Activated T-helper 1 cell treated with anti-CD3 and anti-CD28 coated beads, Interleukin-12 subunit alpha, Interleukin-12 subunit beta, Interleukin-2, Interleukin-4 antibody, amounts not matched to agents 30 ng/mL and 10 ng/mL and 1 ng/mL, durations not matched to agents 14 hours and 24 hours and 36 hours (primary cell): Measurements from ENCODE around the gene TRAK1. TPM values are rescaled to one million over a fixed set of nuclear protein-coding genes. Genes with fewer than 3 reads are reported as not detected.

Experiments
- DNase-seq: peaks from one replicate; pipeline ENCODE4 v3.0.0; 2021; ENCODE audit warnings: low spot score
- H3K27ac Mint-ChIP-seq: one replicate; pipeline ENCODE4 v1.8.0; 2021; ENCODE audit warnings: mild to moderate bottlenecking, mixed read lengths
- H3K27me3 Mint-ChIP-seq: one replicate; pipeline ENCODE4 v1.8.0; 2022; ENCODE audit warnings: mild to moderate bottlenecking, moderate library complexity, mixed read lengths; ENCODE audit not compliant: insufficient read depth
- H3K36me3 Mint-ChIP-seq: one replicate; pipeline ENCODE4 v1.8.0; 2021; ENCODE audit warnings: low read depth, mixed read lengths
- H3K4me1 Mint-ChIP-seq: one replicate; pipeline ENCODE4 v1.8.0; 2021; ENCODE audit warnings: low read depth, mixed read lengths
- H3K4me3 Mint-ChIP-seq: one replicate; pipeline ENCODE4 v1.8.0; 2021; ENCODE audit warnings: mild to moderate bottlenecking, moderate library complexity, mixed read lengths
- H3K9me3 Mint-ChIP-seq: one replicate; pipeline ENCODE4 v1.8.0; 2021; ENCODE audit warnings: mixed read lengths
- intact Hi-C: fragments of 100-400 bp; cut with micrococcal nuclease; formaldehyde crosslinking; loops from one replicate; pipeline ENCODE4 v1.15.1; 2024
- total RNA-seq: library from RNA; stranded (reverse); gene quantifications from 2 replicates; pipeline ENCODE4 v1.2.3, GENCODE V29; 2022

The TRAK1 gene
- total RNA-seq, 1 donor from 2014 or later = 32.6 TPM

DNA sequence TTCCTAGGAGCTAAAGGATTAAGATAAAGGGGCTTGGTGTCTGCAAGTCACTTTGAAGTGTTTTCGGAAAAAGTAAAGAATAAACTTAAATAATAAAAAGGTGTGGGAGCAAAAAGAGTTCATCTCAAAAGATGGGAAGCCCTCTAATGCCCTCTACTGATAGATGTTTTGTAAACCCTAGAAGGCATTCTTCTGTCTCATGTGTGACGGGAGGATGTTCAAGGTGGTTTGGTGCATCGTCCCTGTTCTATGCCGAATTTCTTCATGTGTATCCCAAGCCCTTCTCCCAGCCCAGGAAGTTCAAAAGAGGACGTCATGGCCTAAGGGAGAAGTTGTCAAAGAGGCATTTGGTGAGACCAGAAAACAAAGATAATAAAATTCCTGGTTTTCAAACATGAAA lies 137.6 kb downstream of the TRAK1 start:
- peaks cover 6% of the 10 kb centered on the region for H3K27me3 Mint-ChIP-seq
- H3K27ac Mint-ChIP-seq = no peak overlapping the region
- H3K36me3 Mint-ChIP-seq = peaks cover 8% of the 10 kb centered on the region
- no peaks in the 10 kb centered on the region for H3K9me3 Mint-ChIP-seq
- no peak overlapping the region for H3K4me3 Mint-ChIP-seq
- no peak for DNase-seq
- no peaks in the 10 kb centered on the region for H3K4me1 Mint-ChIP-seq
- intact Hi-C loops = no loop called here

- Mint-ChIP-seq H3K36me3 (peaks cover 5% of the 10 kb centered on the region), H3K27me3 (peaks cover 6% of the 10 kb centered on the region), H3K4me1 (no peaks in the 10 kb centered on the region), H3K9me3 (no peaks in the 10 kb centered on the region), H3K27ac (no peak overlapping the region), H3K4me3 (no peak overlapping the region)
- no peak for DNase-seq
- intact Hi-C loops = no loop called here
Observed at GRCh38 chr3:42229266-42229941, 138.2 kb downstream of the TRAK1 start.

DNA sequence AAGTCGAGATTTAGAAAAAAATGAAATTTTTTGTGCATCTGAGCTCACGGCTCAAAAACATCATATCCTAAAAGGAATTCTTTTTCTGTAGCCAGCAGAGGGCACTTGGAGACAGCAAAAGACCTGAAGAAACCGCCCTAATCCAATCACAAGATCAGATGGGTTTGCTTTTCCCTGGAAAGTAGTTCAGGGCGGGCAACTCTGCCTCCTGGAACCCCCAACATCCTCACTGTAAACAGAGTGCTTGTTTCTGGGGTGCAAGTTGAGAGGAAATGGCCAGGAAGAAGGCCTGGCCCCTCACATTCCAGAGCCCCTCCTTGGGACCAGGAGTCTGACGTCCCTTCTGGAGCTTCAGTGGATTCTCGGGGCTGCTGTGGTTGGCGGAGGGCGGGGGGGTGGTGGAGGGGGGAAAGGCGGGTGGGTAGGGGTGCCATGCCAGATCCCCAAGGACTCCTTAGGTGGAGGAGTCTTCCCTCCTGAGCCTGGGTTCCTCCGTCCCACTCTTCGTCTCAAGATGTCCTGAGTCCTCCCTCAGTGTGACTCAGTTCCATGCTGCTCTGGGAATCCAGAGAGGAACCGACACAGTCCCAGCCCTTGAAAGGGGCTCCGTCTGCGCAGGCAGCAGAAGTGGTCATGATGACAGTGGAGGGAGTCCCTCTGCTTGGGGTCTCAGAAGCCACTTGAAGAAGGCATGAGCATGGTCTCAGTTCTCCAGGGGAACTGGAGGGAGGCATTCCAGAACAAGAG lies 139.0 kb downstream of the TRAK1 start:
- intact Hi-C loops = loop anchor here (1.0 kb wide), 1 partner anchor 213 kb away; no protein-coding TSS in a partner anchor
- no peak for DNase-seq
- no peaks in the 10 kb centered on the region for H3K9me3 Mint-ChIP-seq
- no peak overlapping the region for H3K27ac Mint-ChIP-seq
- H3K4me1 Mint-ChIP-seq = no peaks in the 10 kb centered on the region
- peaks cover 3% of the 10 kb centered on the region for H3K36me3 Mint-ChIP-seq
- H3K4me3 Mint-ChIP-seq = no peak overlapping the region
- H3K27me3 Mint-ChIP-seq = peaks cover 6% of the 10 kb centered on the region

DNA sequence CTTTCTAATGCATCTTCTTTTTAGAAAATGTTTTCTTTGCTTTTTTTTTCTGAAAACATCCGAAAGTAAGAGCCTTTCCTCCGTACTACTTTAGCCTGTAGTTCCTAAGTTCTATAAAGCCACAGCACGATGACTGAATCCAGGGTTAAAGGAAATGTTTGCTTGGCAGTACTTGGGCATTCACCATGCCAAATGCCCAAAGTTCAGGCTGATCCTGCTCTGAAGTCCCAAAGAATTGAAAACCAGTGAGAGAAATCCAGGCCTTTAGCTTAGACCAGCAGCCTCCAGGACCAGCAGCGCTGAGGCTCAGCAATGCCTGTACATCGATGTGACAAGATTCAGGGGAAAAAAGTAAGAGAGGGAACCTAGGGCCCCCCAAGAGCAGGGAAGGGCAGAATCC lies 139.7 kb downstream of the TRAK1 start:
- H3K27ac Mint-ChIP-seq = no peak overlapping the region
- DNase-seq = no peak
- H3K27me3 Mint-ChIP-seq = peaks cover 10% of the 10 kb centered on the region
- no peak overlapping the region for H3K4me3 Mint-ChIP-seq
- no peaks in the 10 kb centered on the region for H3K36me3 Mint-ChIP-seq
- intact Hi-C loops = loop anchor here (1.0 kb wide), 1 partner anchor 212 kb away; no protein-coding TSS in a partner anchor
- H3K4me1 Mint-ChIP-seq = no peaks in the 10 kb centered on the region
- H3K9me3 Mint-ChIP-seq = no peaks in the 10 kb centered on the region

- H3K4me3 Mint-ChIP-seq = no peak overlapping the region
Observed at GRCh38 chr3:42235532-42235931, 144.4 kb downstream of the TRAK1 start.

DNA sequence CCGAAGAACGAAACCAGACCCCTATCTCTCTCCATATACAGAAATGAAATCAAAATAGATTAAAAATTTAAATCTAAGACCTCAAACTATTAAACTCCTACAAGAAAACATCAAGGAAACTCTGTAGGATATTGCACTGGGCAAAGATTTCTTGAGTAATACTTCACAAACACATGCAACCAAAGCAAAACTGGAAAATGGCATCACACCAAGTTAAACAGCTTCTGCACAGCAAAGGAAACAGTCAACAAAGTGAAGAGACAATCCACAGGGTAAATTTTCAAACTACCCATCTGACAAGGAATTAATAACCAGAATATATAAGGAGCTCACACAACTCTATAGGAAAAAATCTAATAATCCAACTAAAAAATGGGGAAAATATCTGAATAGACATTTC lies 145.5 kb downstream of the TRAK1 start:
- H3K27ac Mint-ChIP-seq = no peak overlapping the region

More at GRCh38 chr3:42235532-42235931, 144.4 kb downstream of the TRAK1 start:
- no peak for DNase-seq
- no peaks in the 10 kb centered on the region for H3K36me3 Mint-ChIP-seq
- H3K27me3 Mint-ChIP-seq = peaks cover 17% of the 10 kb centered on the region
- intact Hi-C loops = no loop called here
- peaks cover 14% of the 10 kb centered on the region for H3K9me3 Mint-ChIP-seq
- no peaks in the 10 kb centered on the region for H3K4me1 Mint-ChIP-seq
- H3K27ac Mint-ChIP-seq = no peak overlapping the region

GRCh38 chr3:42246091-42246490 lies 154.9 kb downstream of the TRAK1 start:
- H3K27me3 Mint-ChIP-seq = peaks cover 31% of the 10 kb centered on the region
- DNase-seq = no peak
- no peak overlapping the region for H3K27ac Mint-ChIP-seq
- intact Hi-C loops = loop anchor here (10.0 kb wide), 1 partner anchor 639 kb away; no protein-coding TSS in a partner anchor
- peaks cover 9% of the 10 kb centered on the region for H3K4me1 Mint-ChIP-seq
- H3K36me3 Mint-ChIP-seq = no peaks in the 10 kb centered on the region
- H3K4me3 Mint-ChIP-seq = no peak overlapping the region
- no peaks in the 10 kb centered on the region for H3K9me3 Mint-ChIP-seq

More for the DNA sequence above, 145.5 kb downstream of the TRAK1 start:
- Mint-ChIP-seq H3K4me1 (no peaks in the 10 kb centered on the region), H3K4me3 (no peak overlapping the region), H3K27me3 (peaks cover 14% of the 10 kb centered on the region), H3K36me3 (no peaks in the 10 kb centered on the region), H3K9me3 (peaks cover 14% of the 10 kb centered on the region)
- DNase-seq = no peak
- intact Hi-C loops = no loop called here

- Mint-ChIP-seq H3K4me3 (no peak overlapping the region), H3K27me3 (peaks cover 33% of the 10 kb centered on the region), H3K36me3 (no peaks in the 10 kb centered on the region), H3K9me3 (no peaks in the 10 kb centered on the region), H3K27ac (no peak overlapping the region), H3K4me1 (peaks cover 9% of the 10 kb centered on the region)
- intact Hi-C loops = loop anchor here (1.0 to 10.0 kb wide), 3 partner anchors 196 to 637 kb away; no protein-coding TSS in a partner anchor
- peak; percentile 30 for DNase-seq
Observed at GRCh38 chr3:42247576-42248027, 156.4 kb downstream of the TRAK1 start.

DNA sequence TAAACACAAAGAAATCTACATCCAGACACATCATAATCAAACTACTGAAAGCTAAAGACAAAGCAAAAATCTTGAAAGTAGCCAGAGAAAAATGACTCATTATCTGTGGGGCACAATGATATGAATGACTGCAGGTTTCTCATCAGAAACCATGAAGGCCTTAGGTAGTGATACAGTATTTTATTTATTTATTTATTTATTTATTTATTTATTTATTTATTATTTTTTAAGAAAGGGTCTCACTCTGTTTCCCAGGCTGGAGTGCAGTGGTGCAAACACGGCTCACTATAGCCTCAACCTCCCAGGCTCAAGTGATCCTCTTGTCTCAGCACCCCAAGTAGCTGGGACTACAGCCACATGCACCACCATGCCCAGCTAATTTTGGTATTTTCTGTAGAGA lies 159.6 kb downstream of the TRAK1 start:
- H3K27me3 Mint-ChIP-seq = peaks cover 36% of the 10 kb centered on the region
- intact Hi-C loops = no loop called here
- H3K27ac Mint-ChIP-seq = no peak overlapping the region
- H3K4me1 Mint-ChIP-seq = peaks cover 9% of the 10 kb centered on the region
- no peak overlapping the region for H3K4me3 Mint-ChIP-seq
- no peaks in the 10 kb centered on the region for H3K9me3 Mint-ChIP-seq
- no peak for DNase-seq
- H3K36me3 Mint-ChIP-seq = no peaks in the 10 kb centered on the region

DNA sequence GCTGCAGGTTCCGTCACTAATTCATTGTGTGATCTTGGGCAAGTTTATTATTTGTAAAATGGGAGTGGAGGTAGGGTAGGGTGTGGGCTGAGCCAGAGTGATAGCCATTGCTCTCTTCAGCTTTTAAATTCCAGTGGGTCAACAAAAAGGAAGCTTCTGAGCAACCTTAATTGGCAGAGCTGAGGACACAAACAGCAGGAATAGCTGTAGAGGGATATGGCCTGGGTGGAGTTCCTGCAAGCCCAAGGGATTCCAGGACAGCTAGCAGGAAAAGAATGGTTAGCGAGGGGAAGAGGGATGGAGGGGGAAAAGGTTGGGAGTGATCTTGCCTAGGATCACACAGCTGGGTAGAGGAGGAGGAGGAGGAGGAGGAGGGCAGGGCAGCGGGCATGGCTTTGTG lies 163.4 kb downstream of the TRAK1 start:
- H3K4me1 Mint-ChIP-seq = peaks cover 5% of the 10 kb centered on the region
- peaks cover 10% of the 10 kb centered on the region for H3K27me3 Mint-ChIP-seq
- H3K9me3 Mint-ChIP-seq = no peaks in the 10 kb centered on the region
- H3K4me3 Mint-ChIP-seq = no peak overlapping the region
- DNase-seq = no peak
- intact Hi-C loops = no loop called here
- no peaks in the 10 kb centered on the region for H3K36me3 Mint-ChIP-seq
- no peak overlapping the region for H3K27ac Mint-ChIP-seq

GRCh38 chr3:42256135-42256819 lies 165.1 kb downstream of the TRAK1 start:
- Mint-ChIP-seq H3K4me3 (no peak overlapping the region), H3K27me3 (peaks cover 11% of the 10 kb centered on the region), H3K27ac (no peak overlapping the region), H3K36me3 (no peaks in the 10 kb centered on the region), H3K9me3 (no peaks in the 10 kb centered on the region), H3K4me1 (peaks cover 5% of the 10 kb centered on the region)
- no peak for DNase-seq
- intact Hi-C loops = no loop called here

DNA sequence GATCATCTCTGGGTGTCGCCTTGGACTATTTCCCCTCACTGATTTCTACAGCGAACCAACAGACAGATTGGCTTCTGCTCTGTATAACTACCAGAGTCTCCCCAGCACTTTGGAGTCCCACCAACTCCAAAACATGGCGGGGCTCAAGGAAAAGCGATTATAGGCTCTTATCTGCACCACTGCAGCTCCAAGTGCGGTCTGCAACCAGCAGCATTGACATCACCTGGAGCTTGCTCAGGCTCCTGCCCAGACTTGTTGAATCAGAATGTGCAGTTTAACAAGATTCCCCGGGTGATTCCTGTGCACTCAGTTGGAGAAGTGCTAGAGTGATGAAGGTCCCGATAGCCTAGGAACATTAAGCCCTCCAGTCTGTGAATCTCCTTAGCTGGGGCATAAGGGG lies 165.8 kb downstream of the TRAK1 start:
- Mint-ChIP-seq H3K36me3 (no peaks in the 10 kb centered on the region), H3K9me3 (no peaks in the 10 kb centered on the region), H3K27ac (no peak overlapping the region), H3K27me3 (peaks cover 12% of the 10 kb centered on the region), H3K4me1 (peaks cover 5% of the 10 kb centered on the region), H3K4me3 (no peak overlapping the region)
- intact Hi-C loops = no loop called here
- DNase-seq = no peak

- Mint-ChIP-seq H3K27me3 (peaks cover 33% of the 10 kb centered on the region), H3K9me3 (no peaks in the 10 kb centered on the region), H3K27ac (no peak overlapping the region), H3K36me3 (no peaks in the 10 kb centered on the region), H3K4me3 (no peak overlapping the region), H3K4me1 (no peaks in the 10 kb centered on the region)
- intact Hi-C loops = no loop called here
- no peak for DNase-seq
Observed at GRCh38 chr3:42262525-42262924, 171.4 kb downstream of the TRAK1 start.
